HepG2 (cell line): ENCODE data around the gene MX2. TPM values are rescaled to one million over a fixed set of nuclear protein-coding genes. Genes with fewer than 3 reads are reported as not detected.

ENCODE experiments used
- HCFC1 ChIP-seq: fragments of 150-350 bp; IDR thresholded peaks from 2 replicates; pipeline ENCODE4 v1.6.1; 2014; ENCODE audit warnings: low read depth, low read length
- MED13 ChIP-seq: sonication (generic); formaldehyde crosslinking; IDR thresholded peaks from 2 replicates; pipeline ENCODE4 v1.5.0; 2020; ENCODE audit warnings: missing genetic modification reagents
- MYC ChIP-seq: sonication (generic); formaldehyde crosslinking; IDR thresholded peaks from 2 replicates; pipeline ENCODE4 v1.9.0; 2021; ENCODE audit warnings: missing genetic modification reagents, borderline replicate concordance
- SP2 ChIP-seq: sonication (generic); formaldehyde crosslinking; IDR thresholded peaks from 2 replicates; pipeline ENCODE4 v1.5.1; 2020; ENCODE audit warnings: mild to moderate bottlenecking, missing genetic modification reagents
- ZFX ChIP-seq: sonication (generic); formaldehyde crosslinking; IDR thresholded peaks from 2 replicates; pipeline ENCODE4 v1.4.0; 2020; ENCODE audit warnings: mild to moderate bottlenecking, low read depth, missing genetic modification reagents, moderate library complexity
- ZNF713 ChIP-seq: sonication (generic); formaldehyde crosslinking; IDR thresholded peaks from 2 replicates; pipeline ENCODE4 v1.4.0; 2020; ENCODE audit warnings: mild to moderate bottlenecking, missing genetic modification reagents
- polyA plus RNA-seq, 8 experiments: library from polyadenylated mRNA; depleted of rRNA in 3 of 8; stranded (reverse) in 7 of 8; unstranded in 1 of 8; fragments of >200 nt; fragmentation: Illumina TruSeq in 4 of 8; extraction: Trizol in 4 of 8; gene quantifications; 2 replicates each; pipeline versions ENCODE4 v1.2.1 to v1.2.3, GENCODE V29; 2011 to 2016; ENCODE audit warnings: low read depth in 4 of 8, missing spikeins in 1 of 8, mixed read lengths in 1 of 8; ENCODE audit not compliant: insufficient read depth in 1 of 8
- total RNA-seq, 5 experiments: library from RNA; depleted of rRNA; stranded (reverse); fragments of >200 nt; fragmentation: Illumina TruSeq; extraction: Trizol; gene quantifications; 2 replicates each; pipeline ENCODE4 v1.2.3, GENCODE V29; 2016; ENCODE audit warnings: low read depth in 1 of 5
- TF ChIP-seq, protein P1 (sequence below): sonication (generic); formaldehyde crosslinking; IDR thresholded peaks from 2 replicates; pipeline ENCODE4 v1.4.0; 2020; ENCODE audit warnings: low read depth, missing genetic modification reagents
- TF ChIP-seq, protein P2 (sequence below): sonication (generic); formaldehyde crosslinking; IDR thresholded peaks from 2 replicates; pipeline ENCODE4 v1.4.0; 2020; ENCODE audit warnings: missing genetic modification reagents
- TF ChIP-seq, protein P3 (sequence below): sonication (generic); formaldehyde crosslinking; IDR thresholded peaks from 2 replicates; pipeline ENCODE4 v1.5.0; 2020; ENCODE audit warnings: mild to moderate bottlenecking, missing genetic modification reagents
- TF ChIP-seq, protein P4 (sequence below): sonication (generic); formaldehyde crosslinking; IDR thresholded peaks from 2 replicates; pipeline ENCODE4 v1.4.0; 2020; ENCODE audit warnings: missing genetic modification reagents
- TF ChIP-seq, protein P5 (sequence below): sonication (generic); formaldehyde crosslinking; IDR thresholded peaks from 2 replicates; pipeline ENCODE4 v1.8.1; 2023; ENCODE audit warnings: missing genetic modification reagents, mild to moderate bottlenecking, borderline replicate concordance

The MX2 gene
- total and polyA plus RNA-seq, 2 of the 13 experiments (the other 11 are each of a cell fraction or from before 2014, with no cell fraction given), result 24.0 to 35.7 TPM

DNA sequence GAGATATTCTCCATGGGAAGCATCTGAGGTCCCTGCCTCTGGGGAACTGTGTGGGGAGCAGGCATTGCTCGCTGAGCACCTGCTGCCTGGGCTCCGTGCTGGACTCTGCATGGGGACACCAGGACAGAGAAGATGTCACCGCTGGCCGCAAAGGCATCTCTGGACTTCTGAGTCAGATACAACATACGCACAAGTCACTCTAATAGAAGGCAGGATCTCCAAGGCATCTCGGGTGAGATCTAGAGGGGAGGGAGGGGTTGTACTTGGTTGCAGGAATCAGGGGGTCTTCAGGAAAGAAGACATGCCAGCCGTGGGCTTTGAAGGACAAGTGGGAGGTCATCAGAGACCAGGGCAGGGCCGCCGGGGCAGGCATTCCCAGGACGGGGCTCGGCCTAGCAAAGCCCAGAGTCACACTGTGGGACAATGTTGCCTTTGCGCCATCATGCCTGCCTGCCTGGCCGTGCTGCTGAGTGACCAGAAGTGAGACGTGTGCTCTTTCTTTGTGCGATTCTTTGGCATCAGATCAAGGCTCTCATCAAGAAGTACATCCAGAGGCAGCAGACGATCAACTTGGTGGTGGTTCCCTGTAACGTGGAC lies 28.3 kb downstream of the MX2 start (continued):
- no peak for TF ChIP-seq MED13
- TF ChIP-seq MYC (CRISPR knock-in tag), result no peak
- no peak for TF ChIP-seq SP2
- TF ChIP-seq, protein P1, sequence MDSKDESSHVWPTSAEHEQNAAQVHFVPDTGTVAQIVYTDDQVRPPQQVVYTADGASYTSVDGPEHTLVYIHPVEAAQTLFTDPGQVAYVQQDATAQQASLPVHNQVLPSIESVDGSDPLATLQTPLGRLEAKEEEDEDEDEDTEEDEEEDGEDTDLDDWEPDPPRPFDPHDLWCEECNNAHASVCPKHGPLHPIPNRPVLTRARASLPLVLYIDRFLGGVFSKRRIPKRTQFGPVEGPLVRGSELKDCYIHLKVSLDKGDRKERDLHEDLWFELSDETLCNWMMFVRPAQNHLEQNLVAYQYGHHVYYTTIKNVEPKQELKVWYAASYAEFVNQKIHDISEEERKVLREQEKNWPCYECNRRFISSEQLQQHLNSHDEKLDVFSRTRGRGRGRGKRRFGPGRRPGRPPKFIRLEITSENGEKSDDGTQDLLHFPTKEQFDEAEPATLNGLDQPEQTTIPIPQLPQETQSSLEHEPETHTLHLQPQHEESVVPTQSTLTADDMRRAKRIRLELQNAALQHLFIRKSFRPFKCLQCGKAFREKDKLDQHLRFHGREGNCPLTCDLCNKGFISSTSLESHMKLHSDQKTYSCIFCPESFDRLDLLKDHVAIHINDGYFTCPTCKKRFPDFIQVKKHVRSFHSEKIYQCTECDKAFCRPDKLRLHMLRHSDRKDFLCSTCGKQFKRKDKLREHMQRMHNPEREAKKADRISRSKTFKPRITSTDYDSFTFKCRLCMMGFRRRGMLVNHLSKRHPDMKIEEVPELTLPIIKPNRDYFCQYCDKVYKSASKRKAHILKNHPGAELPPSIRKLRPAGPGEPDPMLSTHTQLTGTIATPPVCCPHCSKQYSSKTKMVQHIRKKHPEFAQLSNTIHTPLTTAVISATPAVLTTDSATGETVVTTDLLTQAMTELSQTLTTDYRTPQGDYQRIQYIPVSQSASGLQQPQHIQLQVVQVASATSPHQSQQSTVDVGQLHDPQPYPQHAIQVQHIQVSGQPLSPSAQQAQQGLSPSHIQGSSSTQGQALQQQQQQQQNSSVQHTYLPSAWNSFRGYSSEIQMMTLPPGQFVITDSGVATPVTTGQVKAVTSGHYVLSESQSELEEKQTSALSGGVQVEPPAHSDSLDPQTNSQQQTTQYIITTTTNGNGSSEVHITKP, result no peak
- TF ChIP-seq ZFX (CRISPR knock-in tag), result no peak
- TF ChIP-seq, protein P2, sequence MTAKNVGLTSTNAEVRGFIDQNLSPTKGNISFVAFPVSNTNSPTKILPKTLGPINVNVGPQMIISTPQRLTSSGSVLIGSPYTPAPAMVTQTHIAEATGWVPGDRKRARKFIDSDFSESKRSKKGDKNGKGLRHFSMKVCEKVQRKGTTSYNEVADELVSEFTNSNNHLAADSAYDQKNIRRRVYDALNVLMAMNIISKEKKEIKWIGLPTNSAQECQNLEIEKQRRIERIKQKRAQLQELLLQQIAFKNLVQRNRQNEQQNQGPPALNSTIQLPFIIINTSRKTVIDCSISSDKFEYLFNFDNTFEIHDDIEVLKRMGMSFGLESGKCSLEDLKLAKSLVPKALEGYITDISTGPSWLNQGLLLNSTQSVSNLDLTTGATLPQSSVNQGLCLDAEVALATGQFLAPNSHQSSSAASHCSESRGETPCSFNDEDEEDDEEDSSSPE (CRISPR knock-in tag), result no peak
- TF ChIP-seq, protein P3, sequence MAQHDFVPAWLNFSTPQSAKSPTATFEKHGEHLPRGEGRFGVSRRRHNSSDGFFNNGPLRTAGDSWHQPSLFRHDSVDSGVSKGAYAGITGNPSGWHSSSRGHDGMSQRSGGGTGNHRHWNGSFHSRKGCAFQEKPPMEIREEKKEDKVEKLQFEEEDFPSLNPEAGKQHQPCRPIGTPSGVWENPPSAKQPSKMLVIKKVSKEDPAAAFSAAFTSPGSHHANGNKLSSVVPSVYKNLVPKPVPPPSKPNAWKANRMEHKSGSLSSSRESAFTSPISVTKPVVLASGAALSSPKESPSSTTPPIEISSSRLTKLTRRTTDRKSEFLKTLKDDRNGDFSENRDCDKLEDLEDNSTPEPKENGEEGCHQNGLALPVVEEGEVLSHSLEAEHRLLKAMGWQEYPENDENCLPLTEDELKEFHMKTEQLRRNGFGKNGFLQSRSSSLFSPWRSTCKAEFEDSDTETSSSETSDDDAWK, result no peak
- no peak for TF ChIP-seq HCFC1
- no peak for TF ChIP-seq ZNF713 (CRISPR knock-in tag)
- TF ChIP-seq, protein P4, sequence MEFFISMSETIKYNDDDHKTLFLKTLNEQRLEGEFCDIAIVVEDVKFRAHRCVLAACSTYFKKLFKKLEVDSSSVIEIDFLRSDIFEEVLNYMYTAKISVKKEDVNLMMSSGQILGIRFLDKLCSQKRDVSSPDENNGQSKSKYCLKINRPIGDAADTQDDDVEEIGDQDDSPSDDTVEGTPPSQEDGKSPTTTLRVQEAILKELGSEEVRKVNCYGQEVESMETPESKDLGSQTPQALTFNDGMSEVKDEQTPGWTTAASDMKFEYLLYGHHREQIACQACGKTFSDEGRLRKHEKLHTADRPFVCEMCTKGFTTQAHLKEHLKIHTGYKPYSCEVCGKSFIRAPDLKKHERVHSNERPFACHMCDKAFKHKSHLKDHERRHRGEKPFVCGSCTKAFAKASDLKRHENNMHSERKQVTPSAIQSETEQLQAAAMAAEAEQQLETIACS, result no peak
- TF ChIP-seq, protein P5, sequence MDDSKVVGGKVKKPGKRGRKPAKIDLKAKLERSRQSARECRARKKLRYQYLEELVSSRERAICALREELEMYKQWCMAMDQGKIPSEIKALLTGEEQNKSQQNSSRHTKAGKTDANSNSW (CRISPR knock-in tag), result no peak
- TF ChIP-seq, all 625 proteins: peak for 0
